CD1c-positive myeloid dendritic cell (primary cell): ENCODE data around the gene MAP3K7CL.

ENCODE experiments used
- DNase-seq: peaks from one replicate; pipeline ENCODE4 v3.0.0-alpha.2; 2016; ENCODE audit errors: extremely low spot score

MAP3K7CL gene

GRCh38 chr21:29194847-29195246, 64.4 kb downstream of the MAP3K7CL start:
- DNase-seq = peak; percentile 27

GRCh38 chr21:29195981-29196669, 65.7 kb downstream of the MAP3K7CL start:
- DNase-seq = peak; percentile 97

- DNase-seq = no peak
These were observed 66.3 kb downstream of the MAP3K7CL start for GRCh38 chr21:29196670-29197191.

GRCh38 chr21:29201186-29201585, 70.7 kb downstream of the MAP3K7CL start:
- DNase-seq = no peak

- no peak for DNase-seq
These were observed 74.6 kb downstream of the MAP3K7CL start for GRCh38 chr21:29205009-29205408.

GRCh38 chr21:29205988-29206387, 75.5 kb downstream of the MAP3K7CL start:
- DNase-seq = no peak

- no peak for DNase-seq
These were observed 76.0 kb downstream of the MAP3K7CL start for GRCh38 chr21:29206445-29206844.

- peak; percentile 31 for DNase-seq
These were observed 76.8 kb downstream of the MAP3K7CL start for GRCh38 chr21:29207201-29207600.

- no peak for DNase-seq
These were observed 77.7 kb downstream of the MAP3K7CL start for GRCh38 chr21:29208044-29208681.

- DNase-seq = peak; percentile 90
These were observed 78.2 kb downstream of the MAP3K7CL start for GRCh38 chr21:29208682-29209059.

GRCh38 chr21:29209696-29210095, 79.3 kb downstream of the MAP3K7CL start:
- DNase-seq = no peak

GRCh38 chr21:29211205-29211604, 80.8 kb downstream of the MAP3K7CL start:
- DNase-seq = no peak

GRCh38 chr21:29212446-29212845, 82.0 kb downstream of the MAP3K7CL start:
- no peak for DNase-seq

- DNase-seq = no peak
These were observed 83.3 kb downstream of the MAP3K7CL start for GRCh38 chr21:29213513-29214385.

GRCh38 chr21:29215709-29216108, 85.3 kb downstream of the MAP3K7CL start:
- no peak for DNase-seq

- DNase-seq = peak; percentile 92
These were observed 87.4 kb downstream of the MAP3K7CL start for GRCh38 chr21:29217818-29218291.

GRCh38 chr21:29218749-29219148, 88.3 kb downstream of the MAP3K7CL start:
- DNase-seq = no peak

- peak; percentile 80 for DNase-seq
These were observed 88.8 kb downstream of the MAP3K7CL start for GRCh38 chr21:29219165-29219770.

GRCh38 chr21:29221253-29221744, 90.9 kb downstream of the MAP3K7CL start:
- DNase-seq = no peak

GRCh38 chr21:29224006-29224405, 93.6 kb downstream of the MAP3K7CL start:
- no peak for DNase-seq
